Smooth muscle cell (in vitro differentiated cells): ENCODE results near the gene POU2F1. TPM values are rescaled to one million over a fixed set of nuclear protein-coding genes. Genes with fewer than 3 reads are reported as not detected.
"Not testable (repeated sequence)": the region's sequence is repeated elsewhere in the genome, so short reads cannot be mapped to it uniquely, and the experiment has no call there.

Source experiments
- DNase-seq: peaks from one replicate; lab custom pipeline; 2025; ENCODE audit not compliant: unreplicated experiment; lab: John Stamatoyannopoulos, UW
- H2AFZ ChIP-seq: fragments of 200-600 bp; sonication (generic); 2 replicates; pipeline ENCODE4 v1.6.0; 2016; ENCODE audit warnings: antibody characterized with exemption, low read depth, mild to moderate bottlenecking
- H3F3A ChIP-seq: fragments of 200-600 bp; sonication (generic); 2 replicates; pipeline ENCODE4 v1.6.0; 2017; ENCODE audit warnings: antibody characterized with exemption, low read depth
- H3K27ac ChIP-seq: fragments of 200-600 bp; sonication (generic); 2 replicates; pipeline ENCODE4 v1.5.1; 2016; ENCODE audit warnings: low read depth, mild to moderate bottlenecking
- H3K27me3 ChIP-seq: fragments of 200-600 bp; sonication (generic); 2 replicates; pipeline ENCODE4 v1.6.1; 2016; ENCODE audit warnings: low read depth, mild to moderate bottlenecking
- H3K36me3 ChIP-seq: fragments of 200-600 bp; sonication (generic); 2 replicates; pipeline ENCODE4 v1.5.1; 2016; ENCODE audit warnings: low read depth
- H3K4me1 ChIP-seq: fragments of 200-600 bp; sonication (generic); 2 replicates; pipeline ENCODE4 v1.5.1; 2016; ENCODE audit warnings: low read depth
- H3K4me2 ChIP-seq: fragments of 200-600 bp; sonication (generic); 2 replicates; pipeline ENCODE4 v1.6.0; 2016; ENCODE audit warnings: mild to moderate bottlenecking
- H3K4me3 ChIP-seq: fragments of 200-600 bp; sonication (generic); 2 replicates; pipeline ENCODE4 v1.5.1; 2016; ENCODE audit warnings: mild to moderate bottlenecking
- H3K79me2 ChIP-seq: fragments of 200-600 bp; sonication (generic); 2 replicates; pipeline ENCODE4 v1.6.0; 2016; ENCODE audit warnings: low read depth, mild to moderate bottlenecking
- H3K9ac ChIP-seq: fragments of 200-600 bp; sonication (generic); 2 replicates; pipeline ENCODE4 v1.6.0; 2016; ENCODE audit warnings: low read depth
- H3K9me3 ChIP-seq: fragments of 200-600 bp; sonication (generic); replicated peaks from 2 replicates; pipeline ENCODE4 v1.5.1; 2016; ENCODE audit warnings: low read depth
- H4K20me1 ChIP-seq: fragments of 200-600 bp; sonication (generic); 2 replicates; pipeline ENCODE4 v1.6.0; 2016; ENCODE audit warnings: low read depth
- WGBS: methylation state at CpG from one replicate; pipeline ENCODE4 v1.1.7; 2016; ENCODE audit warnings: low lambda C conversion rate; 5-methylcytosine and 5-hydroxymethylcytosine counted together
- polyA plus RNA-seq: library from polyadenylated mRNA; unstranded; fragments of >200 nt; fragmentation: Nextera tagmentation; extraction: Ambion mirVana; gene quantifications from 2 replicates; pipeline ENCODE4 v1.2.1, GENCODE V29; 2016
- total RNA-seq: library from RNA; depleted of rRNA; stranded (reverse); fragments of >200 nt; gene quantifications from 2 replicates; pipeline ENCODE4 v1.2.3, GENCODE V29; 2014
- TF ChIP-seq, protein P1 (sequence below): fragments of 200-600 bp; sonication (generic); IDR thresholded peaks from 2 replicates; pipeline ENCODE4 v1.5.1; 2017; ENCODE audit warnings: borderline replicate concordance, mild to moderate bottlenecking, antibody characterized with exemption; ENCODE audit not compliant: insufficient read depth, poor library complexity, severe bottlenecking

The POU2F1 gene
- total and polyA plus RNA-seq, 2 experiments from 2014 or later = 5.3 to 15.6 TPM

DNA sequence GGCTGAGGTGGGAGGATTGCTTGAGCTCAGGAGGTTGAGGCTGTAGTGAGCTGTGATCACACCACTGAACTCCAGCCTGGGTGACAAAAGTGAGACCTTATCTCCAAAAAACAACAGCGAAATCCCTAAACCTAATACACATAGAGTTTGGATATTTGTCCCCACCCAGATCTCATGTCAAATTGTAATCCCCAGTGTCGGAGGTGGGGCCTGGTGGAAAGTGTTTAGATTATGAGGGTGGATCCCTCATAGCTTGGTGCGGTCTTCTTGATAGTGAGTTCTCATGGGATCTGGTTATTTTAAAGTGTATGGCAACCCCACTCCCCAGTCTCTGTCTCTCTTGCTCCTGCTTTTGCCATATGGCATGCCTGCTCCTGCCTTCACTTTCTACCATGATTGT is 94.0 kb downstream of the POU2F1 start:
- no peak overlapping the region for H3K27ac ChIP-seq
- no peaks in the 10 kb centered on the region for H3K9me3 ChIP-seq
- TF ChIP-seq, protein P1, sequence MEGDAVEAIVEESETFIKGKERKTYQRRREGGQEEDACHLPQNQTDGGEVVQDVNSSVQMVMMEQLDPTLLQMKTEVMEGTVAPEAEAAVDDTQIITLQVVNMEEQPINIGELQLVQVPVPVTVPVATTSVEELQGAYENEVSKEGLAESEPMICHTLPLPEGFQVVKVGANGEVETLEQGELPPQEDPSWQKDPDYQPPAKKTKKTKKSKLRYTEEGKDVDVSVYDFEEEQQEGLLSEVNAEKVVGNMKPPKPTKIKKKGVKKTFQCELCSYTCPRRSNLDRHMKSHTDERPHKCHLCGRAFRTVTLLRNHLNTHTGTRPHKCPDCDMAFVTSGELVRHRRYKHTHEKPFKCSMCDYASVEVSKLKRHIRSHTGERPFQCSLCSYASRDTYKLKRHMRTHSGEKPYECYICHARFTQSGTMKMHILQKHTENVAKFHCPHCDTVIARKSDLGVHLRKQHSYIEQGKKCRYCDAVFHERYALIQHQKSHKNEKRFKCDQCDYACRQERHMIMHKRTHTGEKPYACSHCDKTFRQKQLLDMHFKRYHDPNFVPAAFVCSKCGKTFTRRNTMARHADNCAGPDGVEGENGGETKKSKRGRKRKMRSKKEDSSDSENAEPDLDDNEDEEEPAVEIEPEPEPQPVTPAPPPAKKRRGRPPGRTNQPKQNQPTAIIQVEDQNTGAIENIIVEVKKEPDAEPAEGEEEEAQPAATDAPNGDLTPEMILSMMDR = no peak
- no peaks in the 10 kb centered on the region for H4K20me1 ChIP-seq
- DNase-seq = no peak
- no peak overlapping the region for H2AFZ ChIP-seq
- no peak overlapping the region for H3K9ac ChIP-seq
- no peak overlapping the region for H3K4me2 ChIP-seq
- no peak overlapping the region for H3K4me3 ChIP-seq
- H3F3A ChIP-seq = no peaks in the 10 kb centered on the region
- no peaks in the 10 kb centered on the region for H3K27me3 ChIP-seq
- peaks cover 10% of the 10 kb centered on the region for H3K79me2 ChIP-seq
- H3K4me1 ChIP-seq = peaks cover 1% of the 10 kb centered on the region
- WGBS = 95% methylated on average over 3 of the region's 3 CpGs
- H3K36me3 ChIP-seq = no peaks in the 10 kb centered on the region

DNA sequence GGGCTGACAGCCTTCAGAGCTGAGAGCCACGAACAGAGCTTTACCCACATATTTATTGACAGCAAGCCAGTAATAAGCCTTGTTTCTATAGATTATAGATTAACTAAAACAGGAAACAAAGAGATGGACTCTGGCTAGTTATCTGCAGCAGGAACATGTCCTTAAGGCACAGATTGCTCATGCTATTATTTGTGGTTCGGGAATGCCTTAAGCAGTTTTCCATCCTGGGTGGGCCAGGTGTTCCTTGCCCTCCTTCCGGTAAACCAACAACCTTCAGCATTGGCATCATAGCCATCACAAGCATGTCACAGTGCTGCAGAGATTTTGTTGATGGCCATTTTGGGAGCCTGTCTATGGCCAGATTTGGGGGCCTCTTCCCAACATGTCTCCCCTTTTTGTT is 96.8 kb downstream of the POU2F1 start:
- Histone ChIP-seq H3K4me1 (no peaks in the 10 kb centered on the region), H3K4me2 (no peak overlapping the region), H3K9me3 (peaks cover 4% of the 10 kb centered on the region), H3K36me3 (no peaks in the 10 kb centered on the region), H3K4me3 (no peak overlapping the region), H4K20me1 (no peaks in the 10 kb centered on the region), H3K27ac (no peak overlapping the region), H3F3A (no peaks in the 10 kb centered on the region), H3K9ac (no peak overlapping the region), H3K79me2 (peaks cover 7% of the 10 kb centered on the region), H2AFZ (no peak overlapping the region), H3K27me3 (no peaks in the 10 kb centered on the region)
- 100% methylated on average over 3 of the region's 3 CpGs for WGBS
- TF ChIP-seq, protein P1 = no peak
- no peak for DNase-seq

DNA sequence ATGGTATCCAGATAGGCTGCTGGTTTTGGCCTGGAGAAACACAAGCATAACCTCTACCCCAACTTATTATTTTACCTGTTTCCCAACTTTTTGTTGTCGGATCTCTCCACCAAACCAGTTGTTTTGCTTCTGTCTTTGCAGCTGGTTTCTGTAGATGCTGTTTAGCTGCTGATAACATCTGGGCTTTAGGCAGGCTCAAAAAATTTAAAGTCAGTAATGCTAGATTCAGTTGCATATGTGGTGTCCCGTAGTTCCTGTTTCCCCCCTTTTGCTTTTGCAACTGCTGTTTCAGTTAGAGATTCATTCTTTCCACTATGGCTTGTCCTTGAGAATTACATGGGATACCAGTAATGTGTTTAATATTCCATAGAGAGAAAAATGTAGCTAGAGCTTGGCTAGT is 98.5 kb downstream of the POU2F1 start:
- DNase-seq, H2AFZ ChIP-seq, H3K4me1 ChIP-seq, H3K4me2 ChIP-seq, H4K20me1 ChIP-seq, H3K27ac ChIP-seq, H3F3A ChIP-seq, H3K9ac ChIP-seq, H3K4me3 ChIP-seq, H3K27me3 ChIP-seq, H3K79me2 ChIP-seq, H3K36me3 ChIP-seq: not testable (repeated sequence)
- 82% methylated on average over 2 of the region's 2 CpGs for WGBS
- peaks cover 19% of the 10 kb centered on the region for H3K9me3 ChIP-seq

GRCh38 chr1:167322483-167322882 is 101.8 kb downstream of the POU2F1 start:
- no peak for DNase-seq
- no peak overlapping the region for H3K4me3 ChIP-seq
- H3K27me3 ChIP-seq = no peaks in the 10 kb centered on the region
- no peak overlapping the region for H3K9ac ChIP-seq
- no peak overlapping the region for H3K27ac ChIP-seq
- no peak overlapping the region for H3K4me2 ChIP-seq
- peaks cover 19% of the 10 kb centered on the region for H3K9me3 ChIP-seq
- H3K79me2 ChIP-seq = no peaks in the 10 kb centered on the region
- H2AFZ ChIP-seq = no peak overlapping the region
- H3K36me3 ChIP-seq = peaks cover 6% of the 10 kb centered on the region
- TF ChIP-seq, protein P1 = no peak
- H3F3A ChIP-seq = no peaks in the 10 kb centered on the region
- 96% methylated on average over 8 of the region's 8 CpGs for WGBS
- peaks cover under 1% of the 10 kb centered on the region for H4K20me1 ChIP-seq
- no peaks in the 10 kb centered on the region for H3K4me1 ChIP-seq
